ENCODE results near the gene CREB3L2.

CREB3L2 gene

GRCh38 chr7:137990251-137990941, 11.5 kb downstream of the CREB3L2 start:
- Histone ChIP-seq H3K27me3 (no peaks in the 10 kb centered on the region; the same call in 1 of the 2 replicates), H3K9me3 (no peaks in the 10 kb centered on the region), H3K4me3 (ENCODE audit: low read depth, low read length) (no peak overlapping the region), H3K36me3 (no peaks in the 10 kb centered on the region), H3K4me1 (peaks cover 17% of the 10 kb centered on the region)
- no peak for DNase-seq
- no peak for TF ChIP-seq CTCF (IDR thresholded peaks at IDR 0.05; ENCODE audit: low read depth, low read length)

GRCh38 chr7:137989590-137989989, 12.3 kb downstream of the CREB3L2 start:
- no peaks in the 10 kb centered on the region; the same call in 1 of the 2 replicates for H3K27me3 ChIP-seq
- no peak for TF ChIP-seq CTCF (IDR thresholded peaks at IDR 0.05; ENCODE audit: low read depth, low read length)
- H3K4me3 ChIP-seq (ENCODE audit: low read depth, low read length), result no peak overlapping the region
- peaks cover 17% of the 10 kb centered on the region for H3K4me1 ChIP-seq
- DNase-seq, result no peak
- no peaks in the 10 kb centered on the region for H3K9me3 ChIP-seq
- H3K36me3 ChIP-seq, result no peaks in the 10 kb centered on the region

GRCh38 chr7:137989094-137989493, 12.8 kb downstream of the CREB3L2 start:
- no peaks in the 10 kb centered on the region; the same call in 1 of the 2 replicates for H3K27me3 ChIP-seq
- H3K9me3 ChIP-seq, result no peaks in the 10 kb centered on the region
- H3K4me1 ChIP-seq, result peaks cover 17% of the 10 kb centered on the region
- no peaks in the 10 kb centered on the region for H3K36me3 ChIP-seq
- H3K4me3 ChIP-seq (ENCODE audit: low read depth, low read length), result no peak overlapping the region
- DNase-seq, result no peak
- no peak for TF ChIP-seq CTCF (IDR thresholded peaks at IDR 0.05; ENCODE audit: low read depth, low read length)

- Histone ChIP-seq H3K4me3 (ENCODE audit: low read depth, low read length) (no peak overlapping the region), H3K9me3 (no peaks in the 10 kb centered on the region), H3K4me1 (peaks cover 12% of the 10 kb centered on the region), H3K36me3 (no peaks in the 10 kb centered on the region), H3K27me3 (no peaks in the 10 kb centered on the region; the same call in 1 of the 2 replicates)
- TF ChIP-seq CTCF (IDR thresholded peaks at IDR 0.05; ENCODE audit: low read depth, low read length), result no peak
- DNase-seq, result no peak
Measured at GRCh38 chr7:137987968-137988367, 13.9 kb downstream of the CREB3L2 start.

- TF ChIP-seq CTCF (IDR thresholded peaks at IDR 0.05; ENCODE audit: low read depth, low read length), result no peak
- Histone ChIP-seq H3K4me1 (peaks cover 8% of the 10 kb centered on the region), H3K9me3 (no peaks in the 10 kb centered on the region), H3K4me3 (ENCODE audit: low read depth, low read length) (no peak overlapping the region), H3K27me3 (no peaks in the 10 kb centered on the region), H3K36me3 (no peaks in the 10 kb centered on the region)
- DNase-seq, result no peak
Measured at GRCh38 chr7:137987563-137987962, 14.3 kb downstream of the CREB3L2 start.

- TF ChIP-seq CTCF (IDR thresholded peaks at IDR 0.05; ENCODE audit: low read depth, low read length), result no peak
- H3K4me3 ChIP-seq (ENCODE audit: low read depth, low read length), result no peak overlapping the region
- H3K36me3 ChIP-seq, result no peaks in the 10 kb centered on the region
- peaks cover 5% of the 10 kb centered on the region for H3K4me1 ChIP-seq
- no peaks in the 10 kb centered on the region for H3K27me3 ChIP-seq
- no peaks in the 10 kb centered on the region for H3K9me3 ChIP-seq
- DNase-seq, result no peak
Measured at GRCh38 chr7:137987018-137987349, 14.9 kb downstream of the CREB3L2 start.
